ENCODE data around the gene GPR61. TPM values are rescaled to one million over a fixed set of nuclear protein-coding genes. Genes with fewer than 3 reads are reported as not detected.

Gene GPR61
- total RNA-seq: not detected

DNA sequence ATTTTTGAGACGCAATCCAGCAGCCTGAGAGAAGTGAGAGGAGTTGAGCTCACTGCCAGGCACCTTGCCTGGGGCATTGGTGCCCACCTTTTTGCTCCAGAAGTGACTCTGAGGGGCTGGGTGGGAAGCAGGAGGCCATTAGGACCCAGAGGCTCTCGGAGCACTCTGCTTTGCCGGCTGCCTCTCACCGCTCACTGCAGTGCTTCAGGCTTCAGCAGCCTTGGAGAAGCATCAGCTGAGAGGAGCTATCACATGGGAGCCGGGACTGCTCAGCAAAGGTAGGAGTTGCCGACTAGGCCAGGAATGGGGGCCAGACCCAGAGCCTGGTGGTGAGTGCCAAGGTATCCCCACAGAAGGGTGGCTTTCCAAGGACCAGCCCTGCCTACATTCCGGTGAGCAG is at the start of gene GPR61:
Gene GPR61 (plus strand): TSS at position 197 of the 400 bp plus-strand sequence. CDS start 3,151 bp downstream, outside the sequence.
- intact Hi-C loops (cut with DNase I): loop anchor here (5.0 kb wide), 1 partner anchor 233 kb away; no protein-coding TSS in a partner anchor

DNA sequence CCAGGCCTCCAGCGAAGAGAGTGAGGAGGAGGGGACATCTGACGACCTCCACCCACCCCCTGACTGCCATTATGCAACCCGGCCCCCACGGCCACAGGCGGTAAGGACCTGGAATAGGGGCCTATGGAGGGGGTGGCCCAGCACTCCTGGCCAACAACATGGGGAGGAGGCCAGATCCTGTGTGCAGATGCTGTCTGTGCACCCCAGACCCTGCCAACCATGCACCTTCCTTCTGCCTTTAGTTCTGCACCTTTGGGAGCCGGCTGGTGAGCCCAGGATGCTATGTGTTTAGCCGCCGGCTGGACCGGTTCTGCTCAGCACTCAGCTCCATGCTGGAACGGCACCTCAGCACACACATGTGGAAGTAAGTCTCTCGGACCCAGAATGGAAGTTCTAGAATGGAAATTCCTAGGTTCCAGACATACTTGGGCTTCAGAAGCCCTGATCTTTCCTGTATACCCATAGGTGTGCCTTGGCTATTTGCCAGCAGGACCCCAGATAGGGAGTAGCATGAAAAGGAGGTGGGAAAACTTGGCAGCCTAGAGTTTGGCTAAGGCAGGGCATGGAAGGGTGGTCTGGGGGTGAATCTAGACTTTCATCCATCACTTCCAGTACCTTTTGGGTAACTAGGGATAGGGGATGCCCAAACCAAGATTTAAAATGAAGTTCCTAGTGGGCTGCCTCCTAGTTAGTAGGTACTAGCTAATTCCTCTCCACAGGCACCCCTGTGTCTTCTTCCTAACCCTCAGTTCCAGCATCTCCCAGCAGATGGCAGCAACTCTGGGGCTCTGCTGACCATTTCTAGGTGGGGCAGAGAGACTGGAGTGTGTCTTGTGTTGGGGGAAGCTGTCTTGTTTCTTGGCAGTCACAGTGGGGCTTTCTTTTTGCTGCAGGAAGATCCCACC is 49.4 kb upstream of the GPR61 start:
- DNase-seq (ENCODE audit: low spot score): peak; percentile 84
- peak; percentile 52 for ATAC-seq

More for the DNA sequence above, at the start of gene GPR61:
- no peak for ATAC-seq
- peak; percentile 42 for DNase-seq (ENCODE audit: low spot score)

DNA sequence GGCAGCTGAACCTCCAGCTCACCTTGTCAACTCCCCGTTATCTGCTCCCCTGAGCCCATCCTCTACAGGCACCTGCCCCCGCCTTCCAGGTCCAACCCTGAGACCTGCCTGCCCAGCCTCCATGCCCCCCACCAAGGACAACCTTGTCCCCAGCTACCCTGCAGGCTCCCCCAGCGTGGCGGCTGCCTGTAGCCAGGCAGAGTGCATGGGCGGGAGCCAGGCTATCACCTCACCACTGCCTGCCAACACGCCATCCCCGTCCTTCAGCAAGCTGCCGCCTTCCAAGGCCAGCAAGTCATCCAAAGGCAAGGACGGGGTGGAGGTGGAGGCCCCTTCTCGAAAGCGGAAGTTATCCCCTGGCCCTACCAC is 48.8 kb upstream of the GPR61 start:
- DNase-seq (ENCODE audit: low spot score) (no peak), ATAC-seq (no peak)
- intact Hi-C loops (cut with DNase I): no loop called here

More for the DNA sequence above, 49.4 kb upstream of the GPR61 start:
- intact Hi-C loops (cut with DNase I): no loop called here

GRCh38 chr1:109491372-109491771 is 48.3 kb upstream of the GPR61 start:
- DNase-seq (ENCODE audit: low spot score): no peak
- no peak for ATAC-seq
- intact Hi-C loops (cut with DNase I): no loop called here

GRCh38 chr1:109492779-109493178 is 46.9 kb upstream of the GPR61 start:
- intact Hi-C loops (cut with DNase I): loop anchor here (2.0 kb wide), 1 partner anchor 40 kb away; no protein-coding TSS in a partner anchor
- DNase-seq (ENCODE audit: low spot score) (no peak), ATAC-seq (no peak)

DNA sequence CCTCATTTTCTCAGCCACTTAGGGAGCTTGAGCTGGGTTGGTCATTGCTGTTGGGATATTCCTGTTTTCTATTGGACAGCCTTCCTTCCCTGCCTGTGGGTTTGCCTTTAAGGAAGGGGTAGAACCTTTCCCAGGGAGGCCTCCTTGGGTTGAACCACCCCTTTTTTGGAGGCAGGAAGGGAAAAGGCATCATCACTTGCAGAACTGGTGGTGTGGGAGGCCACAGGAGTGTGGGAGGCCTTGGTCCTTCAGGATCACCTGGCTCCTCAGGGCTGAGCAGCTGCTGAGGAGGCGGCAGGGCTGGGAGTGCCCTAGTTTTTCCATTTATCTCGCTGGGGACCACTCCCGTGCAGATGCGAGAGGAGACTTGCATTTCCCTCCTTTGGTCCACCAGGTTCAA is 46.4 kb upstream of the GPR61 start:
- no peak for DNase-seq (ENCODE audit: low spot score)
- ATAC-seq: peak; percentile 1
- intact Hi-C loops (cut with DNase I): loop anchor here (2.0 kb wide), 1 partner anchor 40 kb away; no protein-coding TSS in a partner anchor

DNA sequence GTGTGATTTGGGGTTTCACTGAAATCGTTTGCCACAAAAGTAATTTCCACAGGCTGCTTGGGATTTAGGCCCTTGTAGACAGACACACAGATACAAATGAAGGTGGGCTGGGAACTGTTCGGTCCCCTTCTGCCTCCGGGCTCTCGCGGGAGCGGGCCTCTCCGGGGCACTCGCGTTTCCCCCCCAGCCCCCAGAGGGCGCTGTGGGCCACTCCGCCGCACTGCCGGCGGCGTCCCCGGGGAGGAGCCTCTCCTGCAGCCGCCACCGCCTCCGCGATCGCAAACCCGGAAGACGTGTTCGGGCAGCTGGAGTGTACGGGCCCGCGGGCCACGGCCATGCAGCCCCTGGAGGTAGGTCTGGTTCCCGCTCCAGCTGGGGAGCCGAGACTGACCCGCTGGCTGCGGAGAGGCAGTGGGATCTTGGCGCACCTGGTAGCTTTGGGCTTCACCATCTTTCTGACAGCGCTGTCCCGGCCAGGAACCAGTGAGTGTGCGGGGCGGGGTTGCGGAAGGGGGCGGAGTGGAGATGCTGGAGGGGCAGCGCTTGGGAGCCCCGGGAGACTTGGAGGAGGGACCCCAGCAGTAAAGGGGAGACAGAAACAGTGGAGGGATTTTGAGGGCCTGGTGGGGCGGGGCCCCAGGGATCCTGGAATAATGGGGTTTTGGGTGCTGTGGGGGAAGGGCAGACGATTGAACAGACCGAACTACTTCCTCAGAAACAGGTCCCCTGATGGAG is 45.7 kb upstream of the GPR61 start, which contains the start of gene CYB561D1:
Gene CYB561D1 (plus strand): TSS at position 290 of the 735 bp plus-strand sequence. CDS start 46 bp downstream, at position 336.
- ATAC-seq (peak; percentile 93), DNase-seq (ENCODE audit: low spot score) (peak; percentile 93)
- intact Hi-C loops (cut with DNase I): loop anchor here (2.0 kb wide), 1 partner anchor 39 kb away; no protein-coding TSS in a partner anchor

DNA sequence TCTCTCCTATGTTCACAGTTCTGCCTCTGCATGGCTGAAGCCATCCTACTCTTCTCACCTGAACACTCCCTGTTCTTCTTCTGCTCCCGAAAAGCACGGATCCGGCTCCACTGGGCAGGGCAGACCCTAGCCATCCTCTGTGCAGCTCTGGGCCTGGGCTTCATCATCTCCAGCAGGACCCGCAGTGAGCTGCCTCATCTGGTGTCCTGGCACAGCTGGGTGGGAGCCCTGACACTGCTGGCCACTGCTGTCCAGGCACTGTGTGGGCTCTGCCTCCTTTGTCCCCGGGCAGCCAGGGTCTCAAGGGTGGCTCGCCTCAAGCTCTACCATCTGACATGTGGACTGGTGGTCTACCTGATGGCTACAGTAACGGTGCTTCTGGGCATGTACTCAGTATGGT is 43.9 kb upstream of the GPR61 start:
- no peak for ATAC-seq
- DNase-seq (ENCODE audit: low spot score): no peak
- intact Hi-C loops (cut with DNase I): no loop called here

- intact Hi-C loops (cut with DNase I): no loop called here
- DNase-seq (ENCODE audit: low spot score) (no peak), ATAC-seq (no peak)
These were observed 42.1 kb upstream of the GPR61 start for GRCh38 chr1:109497449-109498160.

GRCh38 chr1:109498161-109498801 is 41.4 kb upstream of the GPR61 start:
- DNase-seq (ENCODE audit: low spot score) (no peak), ATAC-seq (peak; percentile 9)
- intact Hi-C loops (cut with DNase I): no loop called here

DNA sequence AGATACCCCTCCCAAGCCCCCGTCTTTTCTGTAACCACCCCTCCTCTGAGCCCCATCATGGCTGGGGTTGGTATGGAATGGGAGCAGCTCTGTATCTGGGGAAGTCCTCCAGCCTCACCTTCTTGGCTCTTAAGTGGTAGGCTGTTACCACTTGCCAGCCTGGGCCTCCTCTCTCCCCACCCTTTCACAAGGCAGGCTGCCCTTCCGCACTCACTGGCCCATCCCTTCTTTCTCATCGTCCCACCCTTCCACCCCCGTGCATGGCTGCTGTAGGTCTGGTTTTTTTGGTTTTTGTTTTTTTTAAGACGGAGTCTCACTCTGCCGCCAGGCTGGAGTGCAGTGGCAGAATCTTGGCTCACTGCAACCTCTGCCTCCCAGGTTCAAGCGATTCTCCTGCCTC is 40.6 kb upstream of the GPR61 start:
- intact Hi-C loops (cut with DNase I): no loop called here
- DNase-seq (ENCODE audit: low spot score) (no peak), ATAC-seq (no peak)

DNA sequence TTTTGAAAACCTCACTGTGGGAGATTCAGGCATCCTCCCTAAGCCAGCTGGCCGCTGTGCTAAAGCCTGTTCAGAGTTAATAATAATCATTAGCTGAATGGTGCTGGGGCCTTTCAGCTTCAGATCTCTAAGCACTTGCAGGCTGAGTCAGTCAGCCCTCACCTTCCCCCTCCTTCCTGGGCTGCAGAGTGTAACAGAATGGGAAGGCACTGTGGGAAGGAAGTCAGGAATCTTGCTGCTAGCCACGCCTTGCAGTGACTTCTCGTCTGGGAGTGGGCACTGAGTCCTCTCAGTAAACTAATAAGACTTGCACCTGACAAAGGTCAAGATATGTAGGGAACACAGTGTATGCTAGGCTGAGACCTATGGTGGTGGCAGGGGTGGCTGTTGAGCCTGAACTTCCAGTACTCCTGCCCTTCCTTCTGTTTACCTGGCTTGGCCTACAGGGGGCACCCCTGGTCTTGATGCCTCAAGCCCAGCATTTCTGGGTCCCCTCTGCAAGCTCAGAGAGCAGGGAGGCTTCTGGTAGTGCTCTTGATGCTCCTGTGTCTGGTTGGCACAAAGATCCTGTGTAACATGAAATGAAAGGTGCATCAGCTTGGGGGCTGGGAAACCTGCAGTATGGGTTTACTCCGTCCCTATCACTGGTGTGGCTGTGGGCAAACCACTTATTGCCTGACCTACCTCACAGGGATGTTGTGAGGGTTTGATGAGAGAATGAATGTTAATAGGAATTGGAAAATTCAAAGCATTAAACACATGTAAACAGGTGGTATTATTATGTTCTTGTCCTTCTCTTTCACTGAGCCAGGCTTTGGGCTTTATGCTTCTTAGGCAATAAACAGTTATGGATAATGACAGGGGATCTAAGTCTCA is 39.8 kb upstream of the GPR61 start:
- no peak for ATAC-seq
- DNase-seq (ENCODE audit: low spot score): no peak
- intact Hi-C loops (cut with DNase I): no loop called here

DNA sequence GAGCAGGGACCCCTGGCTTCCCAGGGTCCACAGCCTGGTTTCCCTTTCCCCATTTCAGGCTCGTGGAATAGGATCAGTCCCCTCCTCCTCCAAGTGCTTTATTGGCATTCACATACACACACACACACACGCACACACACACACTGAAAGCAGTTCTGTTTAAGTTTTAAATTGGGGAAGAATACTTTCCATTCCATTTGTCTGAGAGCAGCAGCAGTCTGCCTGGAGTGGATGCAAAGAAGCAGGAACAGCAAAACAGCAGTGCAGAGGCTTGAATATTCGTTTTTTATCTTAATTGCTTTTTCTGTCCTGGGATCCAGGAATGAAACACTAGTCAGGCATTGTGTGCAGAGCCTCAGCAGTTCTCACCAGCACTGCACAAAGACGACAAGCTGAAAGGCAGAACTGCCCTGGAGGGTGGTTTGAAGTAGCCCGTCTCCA is 38.7 kb upstream of the GPR61 start:
- DNase-seq (ENCODE audit: low spot score) (no peak), ATAC-seq (no peak)
- intact Hi-C loops (cut with DNase I): no loop called here

DNA sequence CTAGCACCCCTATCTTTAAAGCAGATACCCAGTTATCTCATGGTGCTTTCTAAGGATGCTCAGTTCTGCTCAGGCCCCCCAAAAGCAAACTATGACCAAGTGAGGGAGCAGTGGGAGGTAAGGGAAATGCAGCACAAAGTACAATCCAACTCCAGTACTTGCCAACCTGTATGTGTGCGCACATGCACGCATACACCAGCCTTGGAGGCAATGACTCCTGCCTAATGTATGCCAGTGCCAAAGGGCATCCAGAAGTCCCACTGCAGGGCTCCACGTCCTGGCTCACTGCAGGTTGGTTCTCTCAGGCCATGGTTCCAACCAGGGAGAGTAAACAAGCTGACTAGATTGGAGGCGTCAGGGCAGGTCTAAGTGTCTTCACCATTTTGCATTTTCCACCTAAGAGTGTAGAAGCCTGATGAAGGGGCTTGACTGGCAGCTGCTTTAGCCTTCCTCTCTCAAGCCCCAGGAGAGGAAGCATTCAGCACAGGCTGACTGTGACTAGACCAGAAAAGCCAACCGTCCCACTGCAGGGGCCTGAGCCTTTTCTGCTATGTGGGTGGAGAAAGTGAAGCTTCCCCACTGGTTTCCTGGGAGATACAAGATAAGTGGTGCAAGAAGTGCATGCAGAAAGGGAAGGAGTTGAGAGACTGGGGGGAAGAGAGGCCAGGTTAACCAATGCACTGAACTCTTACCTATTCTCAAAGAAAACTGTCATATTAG is 37.9 kb upstream of the GPR61 start:
- intact Hi-C loops (cut with DNase I): no loop called here
- DNase-seq (ENCODE audit: low spot score): no peak
- ATAC-seq: no peak

GRCh38 chr1:109502364-109502851 is 37.3 kb upstream of the GPR61 start:
- no peak for ATAC-seq
- intact Hi-C loops (cut with DNase I): no loop called here
- DNase-seq (ENCODE audit: low spot score): no peak

GRCh38 chr1:109503935-109504334 is 35.7 kb upstream of the GPR61 start:
- ATAC-seq: no peak
- intact Hi-C loops (cut with DNase I): no loop called here
- DNase-seq (ENCODE audit: low spot score): no peak

GRCh38 chr1:109504974-109505373 is 34.7 kb upstream of the GPR61 start:
- intact Hi-C loops (cut with DNase I): no loop called here
- no peak for DNase-seq (ENCODE audit: low spot score)
- no peak for ATAC-seq

Measured in sciatic nerve (tissue), 2 donors.